LNCaP clone FGC (cell line): ENCODE results near the gene HK2.
"Not testable (repeated sequence)": the region's sequence is repeated elsewhere in the genome, so short reads cannot be mapped to it uniquely, and the experiment has no call there.

Experiments used
- DNase-seq: peaks from one replicate; pipeline ENCODE4 v3.0.0-alpha.2; 2011; ENCODE audit warnings: low read depth
- H3K4me3 ChIP-seq: 2 replicates; pipeline ENCODE4 v1.5.1; 2011; ENCODE audit warnings: mild to moderate bottlenecking, low read depth, low read length, control low read depth
- TF ChIP-seq, protein P1 (sequence below): IDR thresholded peaks from 2 replicates; pipeline ENCODE4 v1.5.1; 2012; ENCODE audit warnings: mild to moderate bottlenecking; ENCODE audit not compliant: control insufficient read depth, insufficient read depth; ENCODE audit errors: extremely low read depth

Gene HK2

DNA sequence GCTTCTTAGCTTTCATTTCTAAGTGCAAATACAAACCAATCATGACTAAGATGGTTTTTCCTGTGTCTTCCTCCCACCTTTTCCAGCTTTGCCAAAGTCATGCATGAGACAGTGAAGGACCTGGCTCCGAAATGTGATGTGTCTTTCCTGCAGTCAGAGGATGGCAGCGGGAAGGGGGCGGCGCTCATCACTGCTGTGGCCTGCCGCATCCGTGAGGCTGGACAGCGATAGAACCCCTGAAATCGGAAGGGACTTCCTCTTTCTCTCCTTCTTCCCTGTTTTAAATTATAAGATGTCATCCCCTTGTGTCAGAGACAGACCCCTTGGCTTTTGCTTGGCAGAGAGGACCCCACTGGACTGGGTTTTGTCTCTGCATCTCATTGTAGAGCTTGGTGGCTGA is 56.8 kb downstream of the HK2 start:
- no peak for DNase-seq
- H3K4me3 ChIP-seq = no peak overlapping the region
- TF ChIP-seq, protein P1, sequence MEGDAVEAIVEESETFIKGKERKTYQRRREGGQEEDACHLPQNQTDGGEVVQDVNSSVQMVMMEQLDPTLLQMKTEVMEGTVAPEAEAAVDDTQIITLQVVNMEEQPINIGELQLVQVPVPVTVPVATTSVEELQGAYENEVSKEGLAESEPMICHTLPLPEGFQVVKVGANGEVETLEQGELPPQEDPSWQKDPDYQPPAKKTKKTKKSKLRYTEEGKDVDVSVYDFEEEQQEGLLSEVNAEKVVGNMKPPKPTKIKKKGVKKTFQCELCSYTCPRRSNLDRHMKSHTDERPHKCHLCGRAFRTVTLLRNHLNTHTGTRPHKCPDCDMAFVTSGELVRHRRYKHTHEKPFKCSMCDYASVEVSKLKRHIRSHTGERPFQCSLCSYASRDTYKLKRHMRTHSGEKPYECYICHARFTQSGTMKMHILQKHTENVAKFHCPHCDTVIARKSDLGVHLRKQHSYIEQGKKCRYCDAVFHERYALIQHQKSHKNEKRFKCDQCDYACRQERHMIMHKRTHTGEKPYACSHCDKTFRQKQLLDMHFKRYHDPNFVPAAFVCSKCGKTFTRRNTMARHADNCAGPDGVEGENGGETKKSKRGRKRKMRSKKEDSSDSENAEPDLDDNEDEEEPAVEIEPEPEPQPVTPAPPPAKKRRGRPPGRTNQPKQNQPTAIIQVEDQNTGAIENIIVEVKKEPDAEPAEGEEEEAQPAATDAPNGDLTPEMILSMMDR = no peak

DNA sequence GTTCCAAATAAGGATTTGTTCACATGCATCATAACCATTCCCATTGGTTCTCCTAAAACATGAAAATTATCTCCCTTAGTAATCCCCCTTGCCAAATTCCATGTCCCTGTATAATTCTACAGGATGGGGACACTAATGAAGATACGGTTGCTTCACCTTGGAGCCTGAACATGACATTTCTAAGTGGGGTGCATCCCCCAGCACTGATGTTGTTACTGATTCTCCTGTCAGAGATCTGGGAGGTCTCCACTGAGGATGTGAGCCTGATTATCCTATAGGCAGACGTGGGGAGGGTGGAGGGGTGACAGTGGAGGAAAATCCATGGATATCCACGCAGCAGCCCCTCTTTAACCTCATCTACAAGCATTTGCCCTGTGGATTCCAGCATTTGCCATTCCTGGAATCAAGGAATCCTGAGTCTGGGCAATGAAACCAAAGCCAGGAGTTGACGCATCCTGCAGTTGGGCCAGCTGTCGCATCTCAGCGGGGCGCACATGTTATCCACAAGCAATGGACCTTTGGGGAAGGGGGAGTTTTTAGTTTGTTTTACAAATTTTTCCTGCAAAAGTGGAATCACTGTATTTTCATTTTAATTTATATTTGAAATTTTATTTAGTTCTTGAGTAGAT is 57.3 kb downstream of the HK2 start:
- DNase-seq = no peak
- H3K4me3 ChIP-seq = no peak overlapping the region
- TF ChIP-seq, protein P1 = no peak

DNA sequence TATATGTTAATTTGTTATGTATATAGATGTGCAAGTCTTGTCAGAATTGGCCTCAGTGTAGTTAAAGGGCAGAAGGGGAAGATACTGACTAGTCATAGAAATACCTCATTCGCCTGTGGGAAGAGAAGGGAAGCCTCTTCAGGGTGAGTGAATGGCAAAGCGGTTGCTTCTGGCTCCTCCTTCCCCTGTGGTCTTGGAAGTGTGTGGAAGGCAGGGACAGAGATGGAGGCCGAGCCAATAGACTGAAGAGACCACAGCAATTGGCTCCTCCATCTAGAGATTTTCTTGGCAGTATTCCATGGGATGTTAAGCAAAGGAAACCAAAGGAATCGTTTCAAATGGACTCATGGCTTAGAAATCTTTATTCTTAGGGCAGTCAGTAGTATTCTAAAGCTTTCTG is 57.9 kb downstream of the HK2 start:
- not testable (repeated sequence) for DNase-seq

DNA sequence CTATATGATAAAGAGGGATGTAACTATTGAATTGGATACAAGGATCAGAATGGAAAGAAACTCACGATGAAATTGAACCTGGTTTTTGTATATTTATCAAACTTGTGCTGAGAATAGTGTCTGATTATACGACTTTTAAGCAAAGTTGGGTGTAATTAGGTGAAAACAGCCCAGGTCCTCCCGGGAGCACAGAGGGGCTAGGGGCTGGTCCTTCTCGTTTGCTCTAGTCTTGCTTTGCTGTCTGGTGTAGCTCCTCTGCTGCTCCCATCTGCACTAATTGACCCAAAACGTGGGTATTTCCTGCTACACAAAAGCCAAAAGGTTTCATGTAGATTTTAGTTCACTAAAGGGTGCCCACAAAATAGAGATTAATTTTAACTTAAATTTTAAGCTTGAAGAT is 58.7 kb downstream of the HK2 start:
- no peak overlapping the region for H3K4me3 ChIP-seq
- TF ChIP-seq, protein P1 = no peak
- no peak for DNase-seq

More for the DNA sequence above, 57.9 kb downstream of the HK2 start:
- H3K4me3 ChIP-seq = not testable (repeated sequence)

DNA sequence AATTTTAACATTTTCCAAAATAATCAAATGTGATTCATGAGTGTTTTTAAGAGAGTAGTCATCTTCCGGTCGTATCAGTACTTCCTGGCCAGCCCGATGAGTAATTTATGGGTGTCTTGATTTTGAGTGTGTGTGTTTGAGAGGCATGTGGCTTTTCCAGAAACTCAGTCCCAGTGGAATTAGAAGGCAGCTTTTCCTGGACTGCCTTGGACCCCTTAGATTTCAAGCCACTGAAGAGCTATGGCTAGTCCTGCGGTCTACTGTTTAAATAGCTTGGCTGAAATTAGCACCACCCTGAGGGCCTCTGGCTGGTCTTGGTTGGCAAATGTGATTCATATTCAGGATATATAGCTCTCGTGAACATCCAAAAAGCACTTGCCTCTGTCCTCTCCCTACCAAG is 59.4 kb downstream of the HK2 start:
- DNase-seq = no peak
- H3K4me3 ChIP-seq = no peak overlapping the region
- TF ChIP-seq, protein P1 = no peak

DNA sequence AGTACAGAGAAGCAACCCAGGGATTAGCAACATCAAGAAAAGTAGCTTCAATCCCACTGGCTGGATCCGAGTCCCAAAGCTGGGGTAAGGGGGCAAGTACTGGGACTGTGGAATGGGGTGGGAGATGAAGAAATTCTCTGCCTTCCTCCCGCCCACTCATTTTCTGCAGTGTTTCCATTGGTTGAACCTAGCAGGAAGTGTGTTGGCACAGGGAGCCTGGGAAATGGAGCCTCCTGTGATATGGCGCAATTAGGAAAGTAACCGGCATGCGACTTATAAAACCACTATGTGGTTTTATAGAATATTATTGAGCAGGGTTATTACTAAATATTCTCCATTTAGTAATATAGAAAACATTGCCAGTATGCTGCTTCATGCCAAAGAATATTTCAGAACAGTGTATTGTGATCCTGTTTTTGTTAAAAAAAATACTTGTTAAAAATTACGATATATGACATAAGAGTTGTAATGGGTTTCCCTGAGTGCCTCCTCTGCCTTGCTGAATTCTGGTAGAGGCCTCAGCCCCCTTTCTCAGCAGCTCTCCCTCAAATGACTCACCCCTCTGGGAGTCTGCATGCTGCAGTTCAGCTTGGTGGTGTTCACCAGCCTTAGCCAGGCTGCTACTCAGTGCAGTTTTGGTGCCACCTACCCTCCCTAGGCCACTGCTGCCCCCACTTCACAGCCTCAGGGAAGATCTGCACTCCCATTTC is 60.5 kb downstream of the HK2 start:
- DNase-seq = no peak
- TF ChIP-seq, protein P1 = no peak
- H3K4me3 ChIP-seq = no peak overlapping the region

DNA sequence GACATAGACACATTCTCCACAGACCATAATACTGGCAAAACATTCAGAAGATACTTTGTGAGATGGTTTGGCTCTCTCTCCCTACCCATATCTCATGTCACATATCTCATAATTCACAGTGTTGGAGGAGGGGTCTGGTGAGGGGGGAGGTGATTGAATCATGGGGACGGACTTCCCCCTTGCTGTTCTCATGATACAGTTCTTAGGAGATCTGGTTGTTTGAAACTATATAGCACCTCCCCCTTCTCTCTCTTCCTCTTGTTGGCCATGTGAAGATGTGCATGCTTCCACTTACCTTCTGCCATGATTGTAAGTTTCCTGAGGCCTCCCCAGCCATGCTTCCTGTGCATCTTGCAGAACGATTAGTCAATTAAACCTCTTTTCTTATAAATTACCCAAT is 61.1 kb downstream of the HK2 start:
- no peak overlapping the region for H3K4me3 ChIP-seq
- no peak for DNase-seq

More for the DNA sequence above, 61.1 kb downstream of the HK2 start:
- TF ChIP-seq, protein P1 = no peak
